Lower leg skin (tissue), 3 donors: ENCODE data around the gene SMIM36.
"Not testable (repeated sequence)": the region's sequence is repeated elsewhere in the genome, so short reads cannot be mapped to it uniquely, and the experiment has no call there.

ENCODE experiments used
- CTCF ChIP-seq, 3 donors: fragments of 450-650 bp; IDR thresholded peaks; one replicate each; pipeline ENCODE4 v1.5.1; 2016; ENCODE audit warnings: antibody characterized with exemption in 3 of 3, mild to moderate bottlenecking in 3 of 3, moderate library complexity in 2 of 3
- POLR2A ChIP-seq, 2 donors: fragments of 450-650 bp; IDR thresholded peaks; one replicate each; pipeline ENCODE4 v1.6.1; 2016 to 2017; ENCODE audit warnings: antibody characterized with exemption in 2 of 2, mild to moderate bottlenecking in 1 of 2, moderate library complexity in 1 of 2

GRCh38 chr17:55422828-55423164, 88.5 kb downstream of the SMIM36 start:
- not testable (repeated sequence) for TF ChIP-seq CTCF, POLR2A (IDR thresholded peaks at IDR 0.05)
